Caki2 (cell line): Measurements from ENCODE around the gene SCEL. TPM values are rescaled to one million over a fixed set of nuclear protein-coding genes. Genes with fewer than 3 reads are reported as not detected.
"Not testable (repeated sequence)": the region's sequence is repeated elsewhere in the genome, so short reads cannot be mapped to it uniquely, and the experiment has no call there.

Experiments used
- DNase-seq: peaks from one replicate; pipeline ENCODE4 v3.0.0-alpha.2; 2015; ENCODE audit warnings: low read depth
- in situ Hi-C: cut with HindIII; loops from 2 replicates; pipeline ENCODE4 v1.10.0; 2016; ENCODE audit warnings: low sequenced_read_pairs, low pct_unique_long_range_greater_than_20kb, mixed read lengths
- total RNA-seq: library from RNA; depleted of rRNA; stranded (reverse); fragments of >200 nt; shearing (Covaris generic); gene quantifications from 2 replicates; pipeline ENCODE4 v1.2.3, GENCODE V29; 2014; ENCODE audit warnings: low replicate concordance

Gene SCEL
- total RNA-seq, 1 experiment from 2014 or later = not detected

- in situ Hi-C loops = no loop called here
Observed at GRCh38 chr13:77611068-77611467, 75.6 kb downstream of the SCEL start.

GRCh38 chr13:77616027-77616426, 80.5 kb downstream of the SCEL start:
- no peak for DNase-seq
- in situ Hi-C loops = no loop called here

More at GRCh38 chr13:77611068-77611467, 75.6 kb downstream of the SCEL start:
- no peak for DNase-seq

GRCh38 chr13:77619655-77620054, 84.1 kb downstream of the SCEL start:
- no peak for DNase-seq
- in situ Hi-C loops = no loop called here

DNA sequence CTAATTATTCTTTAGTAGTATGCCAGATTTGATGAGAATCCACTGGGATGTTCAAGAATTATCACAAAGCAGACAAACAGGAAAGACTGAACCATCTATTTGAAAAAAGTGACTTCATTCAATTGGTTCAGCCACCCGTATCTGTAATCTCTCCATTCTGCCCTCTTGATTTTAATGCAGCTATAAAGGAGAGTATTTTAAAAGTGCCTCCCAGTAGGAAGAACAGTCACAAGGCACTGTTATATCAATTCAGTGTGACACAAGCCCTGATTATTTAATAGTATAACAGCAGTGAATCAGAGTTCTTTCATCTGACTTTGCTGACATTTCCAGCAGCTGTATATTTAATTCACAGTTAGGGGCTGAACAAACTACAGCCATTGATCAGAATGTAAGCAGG, 84.6 kb downstream of the SCEL start:
- DNase-seq = no peak
- in situ Hi-C loops = no loop called here

DNA sequence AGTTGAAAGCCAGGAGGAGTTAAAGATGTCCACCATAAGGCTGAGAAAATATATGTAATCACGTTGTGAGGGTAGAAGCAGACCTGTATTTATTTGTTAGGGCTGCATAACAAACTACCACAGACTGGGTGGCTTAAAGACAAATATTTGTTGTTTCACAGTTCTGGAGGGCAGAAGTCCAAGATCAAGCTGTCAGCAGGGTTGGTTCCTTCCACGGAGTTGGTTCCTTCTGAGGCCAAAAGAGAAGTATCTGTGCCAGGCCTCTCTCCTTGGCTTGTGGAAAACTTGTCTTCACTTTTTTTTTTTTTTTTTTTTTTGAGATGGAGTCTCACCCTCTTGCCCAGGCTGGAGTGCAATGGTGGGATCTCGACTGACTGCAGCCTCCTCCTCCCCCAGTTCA, 88.3 kb downstream of the SCEL start:
- in situ Hi-C loops = no loop called here
- DNase-seq = no peak

DNA sequence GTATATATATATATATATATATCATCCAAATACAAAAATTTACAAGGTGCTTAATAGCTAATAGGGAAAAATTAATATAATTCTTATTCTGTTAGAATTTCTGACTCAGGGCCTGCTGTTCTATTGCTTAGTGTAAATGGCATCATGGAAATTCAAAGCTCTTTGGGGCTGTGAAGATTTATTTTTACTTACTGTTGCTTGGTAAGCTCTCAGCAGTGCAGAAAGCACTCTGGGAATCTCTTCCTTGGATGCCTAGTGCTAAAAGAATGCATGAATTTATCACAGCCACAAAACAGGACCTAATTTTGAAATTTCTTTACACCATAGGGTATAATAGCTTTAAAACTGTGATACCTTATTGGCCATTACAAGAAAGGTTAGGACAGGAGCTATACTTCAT, 92.7 kb downstream of the SCEL start:
- DNase-seq = no peak
- in situ Hi-C loops = no loop called here

DNA sequence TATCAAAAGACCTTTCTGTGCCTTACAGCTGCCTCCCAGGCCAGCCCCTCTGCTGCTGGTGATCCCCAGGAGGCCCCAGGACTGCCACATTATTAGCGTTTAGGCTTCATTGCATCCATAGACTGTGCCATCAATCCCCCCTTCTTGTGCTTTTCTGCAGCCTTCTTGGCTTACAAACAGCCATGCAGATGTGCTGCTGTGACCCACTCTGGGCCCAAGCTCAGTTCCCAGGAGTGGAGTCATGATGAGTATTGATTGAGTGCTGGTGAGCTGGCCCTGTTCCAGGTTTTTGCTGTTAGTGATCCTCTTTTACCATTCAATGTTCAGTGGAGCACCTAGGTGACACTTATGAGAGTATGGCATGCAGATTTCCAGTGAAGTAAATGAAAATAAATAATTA, 102.1 kb downstream of the SCEL start:
- DNase-seq = no peak
- in situ Hi-C loops = no loop called here

- in situ Hi-C loops = no loop called here
- DNase-seq = no peak
Observed at GRCh38 chr13:77650409-77650808, 114.9 kb downstream of the SCEL start.

- in situ Hi-C loops = no loop called here
- DNase-seq = no peak
Observed at GRCh38 chr13:77653301-77653700, 117.8 kb downstream of the SCEL start.

DNA sequence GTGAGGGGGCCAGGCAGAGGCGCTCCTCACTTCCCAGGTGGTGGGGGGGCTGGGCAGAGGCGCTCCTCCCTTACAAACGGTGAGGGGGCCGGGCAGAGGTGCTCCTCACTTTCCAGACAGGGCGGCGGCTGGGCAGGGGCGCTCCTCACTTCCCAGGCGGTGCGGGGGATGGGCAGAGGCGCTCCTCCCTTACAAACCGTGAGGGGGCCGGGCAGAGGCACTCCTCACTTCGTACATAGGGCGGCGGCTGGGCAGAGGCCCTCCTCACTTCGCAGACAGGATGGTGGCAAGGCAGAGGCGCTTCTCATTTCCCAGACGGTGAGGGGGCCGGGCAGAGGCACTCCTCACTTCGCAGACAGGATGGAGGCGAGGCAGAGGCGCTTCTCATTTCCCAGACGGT, 124.5 kb downstream of the SCEL start:
- in situ Hi-C loops, DNase-seq: not testable (repeated sequence)

DNA sequence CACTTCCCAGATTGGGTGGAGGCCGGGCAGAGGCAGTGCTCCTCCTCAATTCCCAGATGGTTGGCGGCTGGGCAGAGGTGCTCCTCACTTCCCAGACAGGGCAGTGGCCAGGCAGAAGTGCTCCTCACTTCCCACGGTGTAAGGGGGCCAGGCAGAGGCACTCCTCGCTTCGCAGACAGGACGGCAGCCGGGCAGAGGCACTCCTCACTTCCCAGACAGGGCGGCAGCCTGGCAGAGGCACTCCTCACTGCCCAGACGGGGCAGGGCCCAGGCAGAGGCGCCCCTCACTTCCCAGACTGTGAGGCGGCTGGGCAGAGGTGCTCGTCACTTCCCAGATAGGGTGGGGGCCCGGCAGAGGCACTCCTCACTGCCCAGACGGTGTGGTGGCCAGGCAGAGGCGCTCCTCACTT, 125.3 kb downstream of the SCEL start:
- in situ Hi-C loops = no loop called here

GRCh38 chr13:77662301-77662700, 126.8 kb downstream of the SCEL start:
- DNase-seq, in situ Hi-C loops: not testable (repeated sequence)

More for the DNA sequence above, 125.3 kb downstream of the SCEL start:
- DNase-seq = no peak

- in situ Hi-C loops, DNase-seq: not testable (repeated sequence)
Observed at GRCh38 chr13:77662831-77663230, 127.3 kb downstream of the SCEL start.

- in situ Hi-C loops = no loop called here
Observed at GRCh38 chr13:77674852-77675251, 139.3 kb downstream of the SCEL start.

DNA sequence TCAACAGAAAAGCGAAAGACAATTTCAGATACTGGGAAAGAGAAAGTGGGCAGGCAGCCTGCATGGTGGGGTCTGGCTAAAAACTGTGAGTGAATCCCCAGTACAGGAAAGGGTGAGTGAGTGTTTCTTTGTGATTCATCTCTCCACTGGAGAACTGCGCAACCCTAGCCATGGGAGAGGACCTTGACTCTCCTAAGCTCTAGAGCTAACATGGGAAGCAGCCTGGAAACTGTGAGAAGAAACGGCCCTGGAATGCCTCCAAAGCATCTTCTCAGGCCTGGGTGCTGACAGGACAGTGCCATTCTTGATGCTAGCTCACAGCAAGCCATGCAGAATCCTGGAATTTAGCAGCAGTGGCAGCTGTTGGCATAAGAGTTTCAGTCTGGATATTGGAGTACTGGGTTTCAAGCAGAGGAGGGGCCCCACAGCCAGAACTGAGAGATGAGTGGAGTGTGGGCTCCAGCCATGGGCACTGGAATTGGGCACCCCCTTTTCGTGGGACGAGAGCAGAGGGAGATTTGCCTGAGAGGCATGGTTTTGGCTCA, 143.3 kb downstream of the SCEL start:
- in situ Hi-C loops = no loop called here
- no peak for DNase-seq

More at GRCh38 chr13:77674852-77675251, 139.3 kb downstream of the SCEL start:
- DNase-seq = no peak

DNA sequence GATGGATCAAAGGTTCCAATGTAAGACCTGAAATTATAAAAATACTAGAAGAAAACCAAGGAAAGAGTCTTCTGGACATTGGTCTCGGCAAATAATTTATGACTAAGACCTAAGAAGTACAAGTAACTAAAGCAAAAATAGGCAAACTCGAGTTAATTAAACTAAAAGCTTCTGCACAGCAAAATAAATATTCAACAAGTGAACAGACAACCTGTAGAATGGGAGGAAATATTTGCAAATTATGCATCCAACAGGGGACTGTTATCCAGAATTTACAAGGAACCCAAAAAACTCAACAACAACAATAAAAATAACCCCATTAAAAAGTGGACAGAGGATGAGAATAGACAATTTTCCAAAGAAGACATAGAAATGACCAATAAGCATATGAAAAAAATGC, 152.3 kb downstream of the SCEL start:
- DNase-seq = no peak
- in situ Hi-C loops = no loop called here

DNA sequence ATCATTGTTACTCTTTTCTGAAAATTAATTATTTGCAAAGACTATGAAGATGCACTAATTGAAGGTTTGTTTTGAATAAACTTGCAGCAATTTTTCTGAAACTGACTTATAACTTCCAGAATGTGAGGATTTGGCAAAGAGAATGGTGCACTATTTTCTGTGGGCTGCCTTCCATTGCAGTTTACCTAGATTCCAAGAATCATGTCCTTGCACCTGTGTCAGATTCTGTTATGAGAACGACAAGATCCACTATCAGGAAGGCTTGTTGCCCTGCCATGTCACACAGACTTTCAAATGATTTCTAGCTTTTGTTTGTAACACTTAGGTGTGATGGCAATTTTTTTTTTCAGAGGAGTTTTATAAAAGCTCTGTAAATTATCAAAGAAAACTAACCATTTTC, 156.4 kb downstream of the SCEL start:
- no peak for DNase-seq
- in situ Hi-C loops = no loop called here

- in situ Hi-C loops = no loop called here
- no peak for DNase-seq
Observed at GRCh38 chr13:77692746-77693448, 157.4 kb downstream of the SCEL start.

- in situ Hi-C loops = no loop called here
- no peak for DNase-seq
Observed at GRCh38 chr13:77693449-77693940, 158.0 kb downstream of the SCEL start.
